H1 (cell line): ENCODE results near the gene ZNF488. TPM values are rescaled to one million over a fixed set of nuclear protein-coding genes. Genes with fewer than 3 reads are reported as not detected.

Experiments used
- CTCF ChIA-PET: fragments of 300-600 bp; sonication (Branson Sonifier 250); formaldehyde crosslinking; loops from one replicate; lab custom pipeline; 2021; ENCODE audit not compliant: partially characterized antibody; lab: Charles Lee
- POLR2A ChIA-PET: fragments of 300-600 bp; sonication (Branson Sonifier 250); formaldehyde crosslinking; loops from one replicate; lab custom pipeline; 2021; ENCODE audit warnings: inconsistent platforms; ENCODE audit not compliant: partially characterized antibody; lab: Charles Lee
- DNase-seq, 2 experiments: peaks; one replicate each; pipeline versions ENCODE4 v3.0.0 to v3.0.0-alpha.2; 2010 to 2022; ENCODE audit warnings: low spot score in 2 of 2, low read depth in 1 of 2, mixed read lengths in 1 of 2
- FAIRE-seq: peaks from 2 replicates; lab custom pipeline; 2011; peaks lifted over from hg19 to GRCh38; lab: Jason Lieb, UNC
- H2AFZ ChIP-seq: 2 replicates; pipeline ENCODE4 v1.8.1; 2012; ENCODE audit warnings: low read length, inconsistent platforms
- H2AK5ac ChIP-seq: 2 replicates; pipeline ENCODE4 v1.6.1; 2013; ENCODE audit warnings: low read depth, low read length
- H2BK120ac ChIP-seq: replicated peaks from 2 replicates; pipeline ENCODE3; 2013; ENCODE audit warnings: low read depth, low read length, inconsistent platforms
- H2BK12ac ChIP-seq: 2 replicates; pipeline ENCODE4 v1.6.1; 2013; ENCODE audit warnings: low read depth, low read length
- H2BK15ac ChIP-seq: 2 replicates; pipeline ENCODE4 v1.6.1; 2013; ENCODE audit warnings: low read length
- H2BK20ac ChIP-seq: 2 replicates; pipeline ENCODE4 v1.6.1; 2013; ENCODE audit warnings: low read length
- H2BK5ac ChIP-seq: 2 replicates; pipeline ENCODE4 v1.6.1; 2013; ENCODE audit warnings: low read depth, low read length
- H3K14ac ChIP-seq: 2 replicates; pipeline ENCODE4 v1.6.1; 2013; ENCODE audit warnings: inconsistent platforms; ENCODE audit not compliant: insufficient read length
- H3K18ac ChIP-seq: 2 replicates; pipeline ENCODE4 v1.6.1; 2013; ENCODE audit warnings: low read length; ENCODE audit errors: extremely low read depth
- H3K23ac ChIP-seq: 2 replicates; pipeline ENCODE4 v1.6.1; 2013; ENCODE audit warnings: inconsistent platforms; ENCODE audit not compliant: insufficient read length
- H3K23me2 ChIP-seq: 2 replicates; pipeline ENCODE4 v1.6.1; 2013; ENCODE audit warnings: low read depth, low read length
- H3K27ac ChIP-seq: 2 replicates; pipeline ENCODE4 v1.6.1; 2011; ENCODE audit warnings: low read depth, low read length, inconsistent platforms
- H3K27me3 ChIP-seq, 4 experiments: replicated peaks in 1 of 4; 1 replicate in 1 of 4; 2 replicates in 3 of 4; pipeline versions ENCODE4 v1.6.1 to v1.8.1; 2011 to 2013; ENCODE audit warnings: low read length in 3 of 4, mild to moderate bottlenecking in 3 of 4, inconsistent platforms in 2 of 4, mixed read lengths in 2 of 4, moderate library complexity in 1 of 4; ENCODE audit not compliant: control insufficient read depth in 3 of 4, insufficient read depth in 3 of 4; ENCODE audit errors: extremely low read depth in 1 of 4
- H3K36me3 ChIP-seq, 4 experiments: 2 replicates each; pipeline versions ENCODE4 v1.6.1 to v1.8.1; 2011 to 2013; ENCODE audit warnings: mild to moderate bottlenecking in 4 of 4, low read length in 3 of 4, moderate library complexity in 2 of 4, control low read depth in 1 of 4, inconsistent platforms in 1 of 4; ENCODE audit not compliant: insufficient read depth in 4 of 4, control insufficient read depth in 2 of 4
- H3K4ac ChIP-seq: replicated peaks from 2 replicates; pipeline ENCODE3; 2013; ENCODE audit warnings: low read length, low read depth, mixed read lengths, inconsistent platforms; ENCODE audit not compliant: insufficient read length
- H3K4me1 ChIP-seq, 4 experiments: replicated peaks in 1 of 4; 1 replicate in 1 of 4; 2 replicates in 3 of 4; pipeline versions ENCODE4 v1.6.1 to v1.8.1; 2011 to 2013; ENCODE audit warnings: low read length in 3 of 4, inconsistent platforms in 2 of 4, mixed read lengths in 1 of 4; ENCODE audit not compliant: insufficient read depth in 4 of 4, control insufficient read depth in 3 of 4
- H3K4me2 ChIP-seq, 2 experiments: 2 replicates each; pipeline versions ENCODE4 v1.6.1 to v1.8.1; 2011 to 2013; ENCODE audit warnings: low read depth in 2 of 2, low read length in 2 of 2, control low read depth in 1 of 2, inconsistent platforms in 1 of 2, mild to moderate bottlenecking in 1 of 2; ENCODE audit not compliant: insufficient read depth in 1 of 2
- H3K4me3 ChIP-seq, 4 experiments: fragments of 200-600, 300-600 bp in 1 of 4; sonication (generic), shearing (Covaris generic), sonication (Bioruptor Twin) in 1 of 4; 2 replicates each; pipeline versions ENCODE4 v1.5.1 to v1.8.1; 2011 to 2016; ENCODE audit warnings: low read length in 4 of 4, low read depth in 3 of 4, control low read depth in 2 of 4, inconsistent platforms in 2 of 4, mild to moderate bottlenecking in 2 of 4, mixed read lengths in 1 of 4, moderate library complexity in 1 of 4; ENCODE audit not compliant: insufficient read depth in 2 of 4; ENCODE audit errors: extremely low read depth in 1 of 4
- H3K56ac ChIP-seq: replicated peaks from 2 replicates; pipeline ENCODE3; 2013; ENCODE audit warnings: low read depth, mild to moderate bottlenecking, mixed read lengths, low read length, inconsistent platforms; ENCODE audit not compliant: insufficient read length
- H3K79me1 ChIP-seq: 2 replicates; pipeline ENCODE4 v1.6.1; 2013; ENCODE audit warnings: low read depth, low read length, control low read depth
- H3K79me2 ChIP-seq, 2 experiments: 2 replicates each; pipeline versions ENCODE4 v1.6.1 to v1.8.1; 2012 to 2013; ENCODE audit warnings: low read length in 2 of 2, mild to moderate bottlenecking in 2 of 2, inconsistent platforms in 1 of 2; ENCODE audit not compliant: insufficient read depth in 2 of 2, control insufficient read depth in 1 of 2
- H3K9ac ChIP-seq, 4 experiments: replicated peaks in 1 of 4; 1 replicate in 1 of 4; 2 replicates in 3 of 4; pipeline versions ENCODE4 v1.6.1 to v1.8.1; 2011 to 2013; ENCODE audit warnings: low read depth in 3 of 4, low read length in 3 of 4, control low read depth in 2 of 4, mild to moderate bottlenecking in 2 of 4, moderate library complexity in 2 of 4, inconsistent platforms in 1 of 4; ENCODE audit errors: extremely low read depth in 1 of 4
- H3K9me3 ChIP-seq, 2 experiments: 2 replicates each; pipeline versions ENCODE4 v1.6.1 to v1.8.1; 2012 to 2013; ENCODE audit warnings: mild to moderate bottlenecking in 2 of 2, moderate library complexity in 2 of 2, control low read depth in 1 of 2, inconsistent platforms in 1 of 2, low read depth in 1 of 2, low read length in 1 of 2, mixed read lengths in 1 of 2; ENCODE audit not compliant: insufficient read depth in 2 of 2
- H4K20me1 ChIP-seq, 2 experiments: replicated peaks in 1 of 2; 2 replicates each; pipeline versions ENCODE3 to v1.8.1; 2011 to 2013; ENCODE audit warnings: inconsistent platforms in 2 of 2, low read length in 2 of 2, mild to moderate bottlenecking in 1 of 2; ENCODE audit not compliant: insufficient read depth in 2 of 2, control insufficient read depth in 1 of 2
- H4K5ac ChIP-seq: 2 replicates; pipeline ENCODE4 v1.6.1; 2013; ENCODE audit warnings: low read length, low read depth, mixed read lengths, inconsistent platforms; ENCODE audit not compliant: insufficient read length
- H4K8ac ChIP-seq: 2 replicates; pipeline ENCODE4 v1.8.0; 2013; ENCODE audit warnings: mild to moderate bottlenecking, moderate library complexity, low read length, inconsistent platforms; ENCODE audit not compliant: insufficient read depth; ENCODE audit errors: extremely low read depth
- H4K91ac ChIP-seq: replicated peaks from 2 replicates; pipeline ENCODE3; 2013; ENCODE audit warnings: low read length, mixed read lengths, inconsistent platforms; ENCODE audit not compliant: insufficient read length
- CBX5 ChIP-seq: fragments of 300-800, 300-1000 bp; sonication (generic); IDR thresholded peaks from 2 replicates; pipeline ENCODE4 v1.7.1; 2016; ENCODE audit warnings: antibody characterized with exemption, low read length, low read depth
- CHD1 ChIP-seq: IDR thresholded peaks from 2 replicates; pipeline ENCODE4 v1.6.1; 2012; ENCODE audit warnings: low read depth, low read length, improper control_type of control experiment
- EP300 ChIP-seq, 2 experiments: IDR thresholded peaks; 1 replicate in 1 of 2; 2 replicates in 1 of 2; pipeline ENCODE4 v1.6.1; 2011 to 2012; ENCODE audit warnings: low read depth in 2 of 2, low read length in 2 of 2, mild to moderate bottlenecking in 2 of 2, borderline replicate concordance in 1 of 2, inconsistent platforms in 1 of 2, moderate library complexity in 1 of 2
- JUND ChIP-seq: IDR thresholded peaks from 2 replicates; pipeline ENCODE4 v1.6.1; 2011; ENCODE audit warnings: mild to moderate bottlenecking, improper control_type of control experiment, low read length
- POU5F1 ChIP-seq: IDR thresholded peaks from 2 replicates; pipeline ENCODE4 v1.6.1; 2011; ENCODE audit warnings: low read depth, mild to moderate bottlenecking, low read length, moderate library complexity
- RNF2 ChIP-seq: fragments of 200-900, 300-1000 bp; sonication (generic); IDR thresholded peaks from 2 replicates; pipeline ENCODE4 v1.7.1; 2016; ENCODE audit warnings: borderline replicate concordance, low read depth, mild to moderate bottlenecking, antibody characterized with exemption, low read length; ENCODE audit not compliant: poor library complexity, severe bottlenecking; ENCODE audit errors: missing control alignments
- RXRA ChIP-seq: IDR thresholded peaks from 2 replicates; pipeline ENCODE4 v1.6.1; 2011; ENCODE audit warnings: low read depth, mild to moderate bottlenecking, low read length, moderate library complexity; ENCODE audit not compliant: insufficient read depth
- SIN3A ChIP-seq, 2 experiments: IDR thresholded peaks in 1 of 2; conservative IDR thresholded peaks in 1 of 2; 2 replicates each; pipeline ENCODE4 v1.6.1; 2011 to 2012; ENCODE audit warnings: low read length in 2 of 2, improper control_type of control experiment in 1 of 2, low read depth in 1 of 2, mild to moderate bottlenecking in 1 of 2
- WGBS, 2 experiments: shearing (Covaris generic) in 1 of 2; methylation state at CpG; one replicate each; pipeline versions ENCODE4 v1.1.6 to v1.1.7; 2013 to 2015; ENCODE audit warnings: low lambda C conversion rate in 2 of 2, mixed read lengths in 2 of 2, inconsistent platforms in 1 of 2, low coverage in 1 of 2, missing lambda C conversion rate in 1 of 2; ENCODE audit not compliant: insufficient replicate concordance in 2 of 2, insufficient coverage in 1 of 2, insufficient read length in 1 of 2; ENCODE audit errors: extremely low coverage in 1 of 2, missing lambda C conversion rate in 1 of 2; 5-methylcytosine and 5-hydroxymethylcytosine counted together
- polyA plus RNA-seq, 7 experiments: library from polyadenylated mRNA; depleted of rRNA in 3 of 7; stranded (reverse) in 5 of 7; unstranded in 2 of 7; fragments of >200 nt in 5 of 7; fragments of 200-250 nt in 2 of 7; gene quantifications; 1 replicate in 5 of 7; 2 replicates in 1 of 7; 4 replicates in 1 of 7; pipeline versions ENCODE4 v1.2.1 to v1.2.3, GENCODE V29; 2011 to 2013; ENCODE audit warnings: missing spikeins in 2 of 7, mixed read lengths in 2 of 7
- total RNA-seq: library from RNA; stranded (reverse); fragmentation: NEBNext Ultra II Directional; extraction: Animal tissue kit (Norgen Biotek cat#: 25700); gene quantifications from 2 replicates; pipeline ENCODE4 v1.2.1, GENCODE V29; 2021

ZNF488 gene
- total and polyA plus RNA-seq, 2 of the 8 experiments (the other 6 are each of a cell fraction or from before 2014, with no cell fraction given): 7.9 to 11.4 TPM

- WGBS, 2 experiments: 88% methylated on average over 27 of the region's 30 CpGs; no CpG with 5 or more reads in 1 of the 2 experiments
- Histone ChIP-seq H3K79me2 (no peaks in the 10 kb centered on the region), H3K4me3 (no peak overlapping the region), H3K9me3 (no peaks in the 10 kb centered on the region), H3K27me3 (no peaks in the 10 kb centered on the region; a peak in 2 of 7 replicates), H3K14ac (no peak overlapping the region), H3K36me3 (no peaks in the 10 kb centered on the region; a peak in 1 of 8 replicates), H3K9ac (no peak overlapping the region), H3K4me1 (no peaks in the 10 kb centered on the region), H3K23me2 (no peaks in the 10 kb centered on the region), H2AFZ (no peak overlapping the region), H3K56ac (no peak overlapping the region), H3K23ac (no peak overlapping the region), H3K27ac (no peak overlapping the region), H2BK15ac (no peak overlapping the region), H3K4ac (no peak overlapping the region), H4K20me1 (peaks cover 0 to 4% of the 10 kb centered on the region in 2 experiments), H3K79me1 (no peaks in the 10 kb centered on the region), H4K91ac (no peak overlapping the region), H3K18ac (no peak overlapping the region), H4K8ac (no peak overlapping the region; the same call in 1 of the 2 replicates), H2BK20ac (no peak overlapping the region), H2BK120ac (no peak overlapping the region), H2BK5ac (no peak overlapping the region), H2BK12ac (no peak overlapping the region), H2AK5ac (0 out of 2 replicates have a peak overlapping the region, but pooled peaks have one; percentile 39), H4K5ac (no peak overlapping the region), H3K4me2 (no peak overlapping the region)
- CTCF ChIA-PET: interaction anchor here (1.2 to 2.3 kb wide), 3 partner anchors 8 to 278 kb away, joined by 4 to 17 read pairs (median 4); no protein-coding TSS in a partner anchor
- POLR2A ChIA-PET: no interaction called here
- no peak for DNase-seq
- no peak for FAIRE-seq
- TF ChIP-seq CHD1 (no peak), RNF2 (no peak), CBX5 (no peak), RXRA (no peak), EP300 (IDR thresholded peaks at IDR 0.05; ENCODE audit: borderline replicate concordance in 1 of 2, low read depth in 2 of 2, low read length in 2 of 2) (no peak), POU5F1 (no peak), JUND (no peak), SIN3A (conservative IDR thresholded peaks at IDR 0.05 in 1 of 2, IDR thresholded peaks at IDR 0.05 in 1 of 2; ENCODE audit: low read depth in 1 of 2, low read length in 2 of 2) (no peak)
These were observed 58.5 kb downstream of the ZNF488 start for GRCh38 chr10:47325303-47326291.
